Thoracic aorta (tissue), 2 donors: Measurements from ENCODE around the gene NMNAT2. TPM values are rescaled to one million over a fixed set of nuclear protein-coding genes. Genes with fewer than 3 reads are reported as not detected.

Source experiments
- ATAC-seq: fragments of 150-250 bp; one replicate; pipeline ENCODE4 v1.8.0; 2017; ENCODE audit warnings: low read depth; ENCODE audit not compliant: insufficient number of reproducible peaks, low FRiP score
- DNase-seq: peaks from one replicate; pipeline ENCODE4 v3.0.0-alpha.2; 2020; ENCODE audit warnings: low spot score
- H3K27ac ChIP-seq, 2 donors: fragments of 200-600 bp; sonication (generic); 1 replicate in 1 of 2; 2 replicates in 1 of 2; pipeline ENCODE4 v1.5.1; 2016; ENCODE audit warnings: mild to moderate bottlenecking in 2 of 2, moderate library complexity in 2 of 2
- H3K27me3 ChIP-seq: fragments of 200-600 bp; sonication (generic); replicated peaks from 2 replicates; pipeline ENCODE4 v1.6.0; 2016; ENCODE audit warnings: mild to moderate bottlenecking; ENCODE audit not compliant: insufficient read depth
- H3K36me3 ChIP-seq: fragments of 200-600 bp; sonication (generic); one replicate; pipeline ENCODE4 v1.5.1; 2016
- H3K4me1 ChIP-seq, 2 donors: fragments of 200-600 bp; sonication (generic); 1 replicate in 1 of 2; 2 replicates in 1 of 2; pipeline versions ENCODE4 v1.5.1 to v1.6.0; 2016; ENCODE audit warnings: low read depth in 2 of 2, mild to moderate bottlenecking in 1 of 2; ENCODE audit not compliant: control insufficient read depth in 1 of 2
- H3K4me3 ChIP-seq: fragments of 200-600 bp; sonication (generic); 2 replicates; pipeline ENCODE4 v1.5.1; 2016; ENCODE audit warnings: mild to moderate bottlenecking
- H3K9me3 ChIP-seq: fragments of 200-600 bp; sonication (generic); 2 replicates; pipeline ENCODE4 v1.5.1; 2016
- total RNA-seq, 2 donors: library from RNA; depleted of rRNA; stranded (reverse); fragments of >200 nt; gene quantifications; one replicate each; pipeline versions ENCODE4 v1.1.0 to v1.2.3, GENCODE V29; 2016
- TF ChIP-seq, protein P1 (sequence below): fragments of 200-600 bp; sonication (generic); IDR thresholded peaks from one replicate; pipeline ENCODE4 v1.5.1; 2019; ENCODE audit warnings: antibody characterized with exemption

NMNAT2 gene
- total RNA-seq, 2 donors from 2014 or later, result 0.68 to 1.1 TPM

DNA sequence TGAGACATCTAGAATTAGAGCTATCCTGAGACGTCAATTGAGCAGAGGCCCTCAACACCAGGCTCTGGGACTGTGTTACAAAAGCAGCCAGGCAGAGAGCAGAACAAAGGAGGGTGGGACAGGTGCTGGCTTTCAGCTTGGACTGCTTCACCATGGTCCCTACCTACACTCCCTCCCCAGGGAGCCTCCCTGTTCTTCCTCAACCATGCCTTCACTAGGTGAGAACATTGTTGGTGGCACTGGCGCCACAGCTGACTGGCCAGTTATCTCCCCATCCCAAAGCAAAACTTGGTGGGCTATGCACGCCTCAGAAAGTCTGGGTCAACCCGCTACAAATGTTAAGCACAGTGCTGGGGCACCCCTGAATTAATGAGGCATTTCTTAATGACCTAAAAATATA, 87.8 kb downstream of the NMNAT2 start:
- no peak overlapping the region for H3K27ac ChIP-seq

DNA sequence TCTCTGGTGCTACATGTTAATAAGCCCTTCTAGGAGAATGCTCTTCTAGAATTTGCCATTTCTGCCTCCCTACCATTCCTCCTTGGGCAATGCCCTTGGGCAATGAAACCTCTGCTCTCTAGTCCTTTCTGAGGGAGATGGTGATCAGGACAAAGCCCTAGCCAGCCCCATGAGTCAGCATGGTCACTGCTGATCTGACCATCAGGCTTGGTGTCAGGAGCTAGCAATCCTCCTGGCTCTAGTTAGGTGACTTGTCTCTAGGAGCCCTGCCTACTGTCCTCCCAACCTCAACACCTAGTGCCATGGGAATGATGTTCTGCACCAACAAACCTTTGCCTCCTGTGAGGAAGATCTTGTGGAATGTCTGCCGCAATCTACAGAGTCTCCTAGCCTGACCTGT, 89.8 kb downstream of the NMNAT2 start:
- no peaks in the 10 kb centered on the region for H3K9me3 ChIP-seq
- no peak overlapping the region for H3K4me3 ChIP-seq
- DNase-seq (no peak), ATAC-seq (no peak)
- H3K27ac ChIP-seq, result peak overlapping the region; percentile 14 to 66
- no peaks in the 10 kb centered on the region for H3K27me3 ChIP-seq
- TF ChIP-seq, protein P1, sequence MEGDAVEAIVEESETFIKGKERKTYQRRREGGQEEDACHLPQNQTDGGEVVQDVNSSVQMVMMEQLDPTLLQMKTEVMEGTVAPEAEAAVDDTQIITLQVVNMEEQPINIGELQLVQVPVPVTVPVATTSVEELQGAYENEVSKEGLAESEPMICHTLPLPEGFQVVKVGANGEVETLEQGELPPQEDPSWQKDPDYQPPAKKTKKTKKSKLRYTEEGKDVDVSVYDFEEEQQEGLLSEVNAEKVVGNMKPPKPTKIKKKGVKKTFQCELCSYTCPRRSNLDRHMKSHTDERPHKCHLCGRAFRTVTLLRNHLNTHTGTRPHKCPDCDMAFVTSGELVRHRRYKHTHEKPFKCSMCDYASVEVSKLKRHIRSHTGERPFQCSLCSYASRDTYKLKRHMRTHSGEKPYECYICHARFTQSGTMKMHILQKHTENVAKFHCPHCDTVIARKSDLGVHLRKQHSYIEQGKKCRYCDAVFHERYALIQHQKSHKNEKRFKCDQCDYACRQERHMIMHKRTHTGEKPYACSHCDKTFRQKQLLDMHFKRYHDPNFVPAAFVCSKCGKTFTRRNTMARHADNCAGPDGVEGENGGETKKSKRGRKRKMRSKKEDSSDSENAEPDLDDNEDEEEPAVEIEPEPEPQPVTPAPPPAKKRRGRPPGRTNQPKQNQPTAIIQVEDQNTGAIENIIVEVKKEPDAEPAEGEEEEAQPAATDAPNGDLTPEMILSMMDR, result no peak
- no peaks in the 10 kb centered on the region for H3K36me3 ChIP-seq
- H3K4me1 ChIP-seq, result peaks cover 4 to 17% of the 10 kb centered on the region in 2 donors

More for the DNA sequence above, 87.8 kb downstream of the NMNAT2 start:
- no peak overlapping the region for H3K4me3 ChIP-seq
- H3K4me1 ChIP-seq, result peaks cover 4 to 17% of the 10 kb centered on the region in 2 donors
- no peaks in the 10 kb centered on the region for H3K27me3 ChIP-seq
- DNase-seq (no peak), ATAC-seq (no peak)
- H3K36me3 ChIP-seq, result no peaks in the 10 kb centered on the region
- H3K9me3 ChIP-seq, result no peaks in the 10 kb centered on the region
- TF ChIP-seq, protein P1, result no peak

DNA sequence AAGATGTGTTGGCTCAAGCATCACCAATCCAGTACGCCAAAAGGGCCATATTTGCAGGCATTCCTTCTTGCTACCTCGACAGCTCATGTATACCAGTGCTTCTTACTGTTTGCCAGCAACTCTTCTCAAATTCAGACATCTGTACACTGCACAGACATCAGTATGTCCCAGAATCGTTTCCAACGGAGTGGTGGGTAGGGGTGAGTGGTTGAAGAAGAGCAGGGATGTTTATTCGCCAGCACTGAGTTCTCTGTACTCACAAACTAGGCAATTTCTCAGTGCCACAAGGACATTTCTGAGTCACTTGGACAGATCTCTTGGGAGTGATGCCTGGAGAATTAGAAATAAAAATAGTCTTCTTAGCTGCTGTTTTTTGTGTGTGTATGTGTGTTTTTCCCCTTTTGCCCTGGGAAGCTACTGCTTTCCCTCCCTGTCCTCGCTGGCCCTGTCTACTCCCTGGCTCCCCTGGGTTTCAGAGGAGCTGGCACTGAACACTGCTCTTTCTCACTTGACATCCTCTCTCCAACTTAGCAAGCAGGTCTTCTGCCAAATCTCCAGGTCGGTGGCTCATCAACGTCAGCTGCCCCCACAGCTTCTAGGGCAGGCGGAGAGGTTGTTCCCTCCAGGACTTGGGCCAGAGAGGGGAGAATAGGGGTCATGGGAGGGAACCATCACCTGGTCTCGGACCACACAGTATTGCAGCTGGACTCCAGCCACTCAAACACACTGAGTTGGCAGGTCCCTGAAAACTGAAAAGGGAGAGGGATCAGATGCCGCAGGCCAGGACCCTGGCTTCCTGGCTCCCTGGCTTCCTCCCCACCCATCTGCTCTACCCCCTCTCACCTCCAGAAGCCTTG, 90.5 kb downstream of the NMNAT2 start:
- Histone ChIP-seq H3K9me3 (no peaks in the 10 kb centered on the region), H3K36me3 (no peaks in the 10 kb centered on the region), H3K4me1 (peaks cover 4 to 17% of the 10 kb centered on the region in 2 donors), H3K27me3 (no peaks in the 10 kb centered on the region), H3K4me3 (peak overlapping the region; percentile 32), H3K27ac (peak overlapping the region; percentile 14 to 66)
- ATAC-seq, result no peak
- no peak for DNase-seq
- TF ChIP-seq, protein P1, result no peak

DNA sequence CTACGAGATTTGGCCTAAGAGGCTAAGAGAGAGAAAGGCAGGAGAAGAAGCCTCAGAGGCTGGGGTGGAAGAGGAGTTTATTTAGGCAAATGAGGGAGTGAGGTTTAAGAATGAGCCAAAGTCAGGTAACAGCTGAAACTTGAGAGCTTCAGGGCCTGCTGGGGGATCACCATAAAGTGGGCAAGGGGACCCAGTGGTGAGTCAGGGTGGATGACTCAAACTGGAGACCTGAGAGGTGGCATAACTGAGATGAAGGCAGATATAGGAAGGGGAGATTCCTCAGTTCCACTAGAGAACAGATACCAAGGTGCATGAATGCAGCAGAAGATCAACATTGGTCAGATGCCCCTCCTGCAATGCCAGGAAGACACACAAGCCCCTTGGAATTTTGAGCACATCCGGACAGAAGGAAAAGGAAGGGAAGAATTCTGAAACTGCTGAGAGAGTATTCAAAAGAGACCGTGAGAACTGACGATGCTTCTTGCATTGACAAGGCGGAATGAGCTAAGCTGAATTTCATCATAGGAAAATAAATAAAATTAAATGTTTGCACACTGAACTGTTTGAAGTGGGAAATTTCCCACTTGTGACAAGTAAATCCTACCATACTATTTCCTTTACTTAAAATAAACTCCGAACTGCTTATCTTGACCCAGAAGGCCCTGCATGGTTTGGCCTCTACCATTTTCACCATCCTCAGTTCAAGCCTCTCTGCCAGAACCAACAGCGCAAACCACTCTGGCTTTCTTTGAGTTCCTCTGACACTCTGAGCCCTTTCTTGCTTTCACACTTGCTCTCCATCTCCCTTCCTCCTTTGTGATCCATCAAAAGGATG, 94.1 kb downstream of the NMNAT2 start:
- TF ChIP-seq, protein P1, result no peak
- ATAC-seq (no peak), DNase-seq (no peak)
- no peaks in the 10 kb centered on the region for H3K9me3 ChIP-seq
- no peak overlapping the region for H3K27ac ChIP-seq
- no peaks in the 10 kb centered on the region for H3K36me3 ChIP-seq
- peaks cover 4 to 20% of the 10 kb centered on the region in 2 donors for H3K4me1 ChIP-seq
- no peaks in the 10 kb centered on the region for H3K27me3 ChIP-seq
- no peak overlapping the region for H3K4me3 ChIP-seq

DNA sequence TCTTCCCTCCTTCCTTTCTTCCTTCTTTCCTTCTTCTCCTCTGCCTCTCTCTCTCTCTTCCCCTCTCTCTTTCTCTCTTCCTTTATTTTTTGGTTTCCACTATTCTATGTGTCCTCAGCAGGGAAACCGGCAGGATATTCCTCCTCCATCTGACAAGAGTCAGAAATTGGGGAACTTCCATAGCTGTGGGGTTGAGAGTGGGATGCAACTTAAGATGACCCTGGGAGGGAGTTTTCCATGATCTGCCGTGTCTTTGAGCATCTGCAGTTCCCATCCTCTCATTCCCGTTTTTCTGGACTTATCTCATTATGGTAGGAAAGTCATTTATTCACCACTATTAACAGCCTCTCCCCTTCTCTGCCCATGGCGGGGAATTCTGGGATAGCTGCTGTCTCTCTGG, 98.6 kb downstream of the NMNAT2 start:
- Histone ChIP-seq H3K4me3 (no peak overlapping the region), H3K27ac (peak overlapping the region in 1 of 2 donors; percentile 77), H3K4me1 (peaks cover 11 to 23% of the 10 kb centered on the region in 2 donors), H3K9me3 (no peaks in the 10 kb centered on the region), H3K36me3 (no peaks in the 10 kb centered on the region), H3K27me3 (no peaks in the 10 kb centered on the region)
- TF ChIP-seq, protein P1, result no peak
- no peak for DNase-seq
- ATAC-seq, result no peak
